Trophoblast cell (in vitro differentiated cells and primary cell): ENCODE measurements around the gene RGS3. TPM values are rescaled to one million over a fixed set of nuclear protein-coding genes. Genes with fewer than 3 reads are reported as not detected.

Experiments
- DNase-seq, 2 donors: peaks; one replicate each; pipeline ENCODE4 v3.0.0-alpha.2; 2016
- H2AFZ ChIP-seq: 2 replicates; pipeline ENCODE4 v1.6.1; 2013; ENCODE audit warnings: low read length, moderate library complexity, mild to moderate bottlenecking; ENCODE audit not compliant: insufficient read depth, poor library complexity
- H2AK5ac ChIP-seq: 2 replicates; pipeline ENCODE4 v1.6.1; 2013; ENCODE audit warnings: mild to moderate bottlenecking, low read length
- H2BK120ac ChIP-seq: 2 replicates; pipeline ENCODE4 v1.6.1; 2013; ENCODE audit warnings: low read length, mild to moderate bottlenecking, moderate library complexity; ENCODE audit not compliant: insufficient read depth, poor library complexity
- H2BK12ac ChIP-seq: 2 replicates; pipeline ENCODE4 v1.6.1; 2013; ENCODE audit warnings: mild to moderate bottlenecking, low read length, moderate library complexity
- H2BK5ac ChIP-seq: 2 replicates; pipeline ENCODE4 v1.6.1; 2013; ENCODE audit warnings: low read length, low read depth, moderate library complexity, mild to moderate bottlenecking; ENCODE audit not compliant: poor library complexity
- H3K14ac ChIP-seq: 2 replicates; pipeline ENCODE4 v1.6.1; 2013; ENCODE audit warnings: mild to moderate bottlenecking, low read length
- H3K18ac ChIP-seq: 2 replicates; pipeline ENCODE4 v1.6.1; 2013; ENCODE audit warnings: mild to moderate bottlenecking, low read length
- H3K23ac ChIP-seq: 2 replicates; pipeline ENCODE4 v1.6.1; 2013; ENCODE audit warnings: low read length
- H3K27ac ChIP-seq: 2 replicates; pipeline ENCODE4 v1.5.1; 2013; ENCODE audit warnings: low read depth, mild to moderate bottlenecking, inconsistent platforms, low read length, moderate library complexity
- H3K27me3 ChIP-seq: 2 replicates; pipeline ENCODE4 v1.6.1; 2013; ENCODE audit warnings: inconsistent platforms, mild to moderate bottlenecking, low read length, moderate library complexity; ENCODE audit not compliant: insufficient read depth
- H3K36me3 ChIP-seq, 2 experiments: 1 replicate in 1 of 2; 2 replicates in 1 of 2; pipeline ENCODE4 v1.6.1; 2013; ENCODE audit warnings: low read length in 2 of 2, mild to moderate bottlenecking in 2 of 2, moderate library complexity in 1 of 2; ENCODE audit not compliant: insufficient read depth in 2 of 2, control insufficient read depth in 1 of 2
- H3K4ac ChIP-seq: 2 replicates; pipeline ENCODE4 v1.6.1; 2013; ENCODE audit warnings: low read depth, mild to moderate bottlenecking, low read length, moderate library complexity
- H3K4me1 ChIP-seq, 2 experiments: 1 replicate in 1 of 2; 2 replicates in 1 of 2; pipeline ENCODE4 v1.6.1; 2013; ENCODE audit warnings: low read length in 2 of 2, mild to moderate bottlenecking in 2 of 2, moderate library complexity in 1 of 2; ENCODE audit not compliant: insufficient read depth in 2 of 2, control insufficient read depth in 1 of 2
- H3K4me2 ChIP-seq: 2 replicates; pipeline ENCODE4 v1.6.1; 2013; ENCODE audit warnings: inconsistent platforms, mild to moderate bottlenecking, low read length, moderate library complexity
- H3K4me3 ChIP-seq: 2 replicates; pipeline ENCODE4 v1.5.1; 2013; ENCODE audit warnings: mild to moderate bottlenecking, low read depth, low read length, inconsistent platforms
- H3K79me1 ChIP-seq: one replicate; pipeline ENCODE4 v1.6.1; 2013; ENCODE audit warnings: low read length
- H3K79me2 ChIP-seq: 2 replicates; pipeline ENCODE4 v1.6.1; 2013; ENCODE audit warnings: low read length, mild to moderate bottlenecking; ENCODE audit not compliant: control insufficient read depth, insufficient read depth, poor library complexity
- H3K9ac ChIP-seq: 2 replicates; pipeline ENCODE4 v1.6.1; 2013; ENCODE audit warnings: mild to moderate bottlenecking, low read length
- H3K9me3 ChIP-seq: 2 replicates; pipeline ENCODE4 v1.6.1; 2013; ENCODE audit warnings: low read depth, mild to moderate bottlenecking, control low read depth, inconsistent platforms, low read length; ENCODE audit not compliant: insufficient read depth
- H4K12ac ChIP-seq: 2 replicates; pipeline ENCODE4 v1.6.1; 2013; ENCODE audit warnings: low read depth, mild to moderate bottlenecking, low read length, moderate library complexity
- H4K8ac ChIP-seq: 2 replicates; pipeline ENCODE4 v1.6.1; 2013; ENCODE audit warnings: low read depth, mild to moderate bottlenecking, low read length, moderate library complexity
- H4K91ac ChIP-seq: one replicate; pipeline ENCODE4 v1.6.1; 2013; ENCODE audit warnings: low read depth, mild to moderate bottlenecking, low read length, moderate library complexity
- WGBS: extraction: QIAGEN DNeasy Blood & Tissue Kit; methylation state at CpG from one replicate; pipeline ENCODE4 v1.1.7; 2013; ENCODE audit warnings: missing lambda C conversion rate; ENCODE audit not compliant: insufficient read length, insufficient coverage; ENCODE audit errors: extremely low coverage; 5-methylcytosine and 5-hydroxymethylcytosine counted together
- polyA plus RNA-seq: library from polyadenylated mRNA; stranded (reverse); fragments of 200-250 nt; gene quantifications from 2 replicates; pipeline ENCODE4 v1.2.3, GENCODE V29; 2013

Gene RGS3
- 97.8 and 100 TPM in 2 replicates for polyA plus RNA-seq

GRCh38 chr9:113463418-113464285, at the start of gene RGS3:
Gene RGS3, plus strand, starts transcription at chr9:113463727. Its CDS starts 76 bp downstream, at chr9:113463803.
- peak within 1 kb of the TSS; percentile 5 for H2AK5ac ChIP-seq
- H3K27me3 ChIP-seq: no peaks in the 10 kb centered on the region
- peak within 1 kb of the TSS; percentile 72 for H2AFZ ChIP-seq
- peak within 1 kb of the TSS; percentile 66 for H3K4me3 ChIP-seq
- H3K23ac ChIP-seq: no peak within 1 kb of the TSS
- H3K14ac ChIP-seq: peak within 1 kb of the TSS; percentile 78
- H3K79me1 ChIP-seq: peaks cover 8% of the 10 kb centered on the region
- H2BK12ac ChIP-seq: peak within 1 kb of the TSS; percentile 67
- H3K36me3 ChIP-seq: no peaks in the 10 kb centered on the region
- peaks cover 19 to 26% of the 10 kb centered on the region in 2 experiments for H3K4me1 ChIP-seq
- H3K4me2 ChIP-seq: peak within 1 kb of the TSS; percentile 79
- no peak within 1 kb of the TSS for H3K27ac ChIP-seq
- no peaks in the 10 kb centered on the region for H3K9me3 ChIP-seq
- peak within 1 kb of the TSS; percentile 10 for H3K9ac ChIP-seq
- peak within 1 kb of the TSS; percentile 77 for H3K4ac ChIP-seq
- peak within 1 kb of the TSS; percentile 37 for H4K8ac ChIP-seq
- WGBS: no CpG with 5 or more reads among the region's 55 CpGs
- H2BK120ac ChIP-seq: peak within 1 kb of the TSS; percentile 64
- peak within 1 kb of the TSS; percentile 16 for H2BK5ac ChIP-seq
- DNase-seq: no peak
- peak within 1 kb of the TSS; percentile 41 for H4K12ac ChIP-seq
- H3K79me2 ChIP-seq: peaks cover 6% of the 10 kb centered on the region
- H3K18ac ChIP-seq: peak within 1 kb of the TSS; percentile 86
- H4K91ac ChIP-seq: peak within 1 kb of the TSS; percentile 73

- H4K8ac ChIP-seq: no peak overlapping the region
- no peak overlapping the region for H3K27ac ChIP-seq
- H3K36me3 ChIP-seq: no peaks in the 10 kb centered on the region
- H2BK5ac ChIP-seq: no peak overlapping the region
- no peak overlapping the region for H2AK5ac ChIP-seq
- no peak overlapping the region for H3K4me3 ChIP-seq
- H3K23ac ChIP-seq: no peak overlapping the region
- no peaks in the 10 kb centered on the region for H3K27me3 ChIP-seq
- H3K9ac ChIP-seq: no peak overlapping the region
- no peak overlapping the region for H2AFZ ChIP-seq
- no peaks in the 10 kb centered on the region for H3K79me1 ChIP-seq
- H3K4ac ChIP-seq: no peak overlapping the region
- H2BK12ac ChIP-seq: no peak overlapping the region
- no peak overlapping the region for H3K18ac ChIP-seq
- H4K91ac ChIP-seq: no peak overlapping the region
- H4K12ac ChIP-seq: no peak overlapping the region
- no CpG with 5 or more reads among the region's 3 CpGs for WGBS
- no peak for DNase-seq
- H3K4me2 ChIP-seq: no peak overlapping the region
- H3K14ac ChIP-seq: no peak overlapping the region
- H2BK120ac ChIP-seq: no peak overlapping the region
- no peaks in the 10 kb centered on the region for H3K79me2 ChIP-seq
- no peaks in the 10 kb centered on the region for H3K9me3 ChIP-seq
- H3K4me1 ChIP-seq: no peaks in the 10 kb centered on the region
These were observed 47.3 kb upstream of the RGS3 start for GRCh38 chr9:113416149-113416721.

GRCh38 chr9:113417370-113417769, 46.2 kb upstream of the RGS3 start:
- peak overlapping the region; percentile 0 for H3K9ac ChIP-seq
- H3K9me3 ChIP-seq: no peaks in the 10 kb centered on the region
- no peak overlapping the region for H2AK5ac ChIP-seq
- H3K23ac ChIP-seq: no peak overlapping the region
- DNase-seq: no peak
- no peaks in the 10 kb centered on the region for H3K36me3 ChIP-seq
- no peak overlapping the region for H2BK12ac ChIP-seq
- no peak overlapping the region for H3K18ac ChIP-seq
- no peak overlapping the region for H3K4me2 ChIP-seq
- no peak overlapping the region for H3K27ac ChIP-seq
- H2AFZ ChIP-seq: no peak overlapping the region
- H3K79me2 ChIP-seq: no peaks in the 10 kb centered on the region
- H3K27me3 ChIP-seq: no peaks in the 10 kb centered on the region
- H3K4ac ChIP-seq: no peak overlapping the region
- no peaks in the 10 kb centered on the region for H3K4me1 ChIP-seq
- WGBS: no CpG with 5 or more reads among the region's 4 CpGs
- H2BK5ac ChIP-seq: no peak overlapping the region
- no peak overlapping the region for H4K12ac ChIP-seq
- no peak overlapping the region for H4K8ac ChIP-seq
- H3K79me1 ChIP-seq: no peaks in the 10 kb centered on the region
- no peak overlapping the region for H2BK120ac ChIP-seq
- no peak overlapping the region for H3K14ac ChIP-seq
- H3K4me3 ChIP-seq: no peak overlapping the region
- no peak overlapping the region for H4K91ac ChIP-seq

GRCh38 chr9:113421726-113422125, 41.8 kb upstream of the RGS3 start:
- no peaks in the 10 kb centered on the region for H3K9me3 ChIP-seq
- no peak overlapping the region for H2AK5ac ChIP-seq
- H3K27me3 ChIP-seq: no peaks in the 10 kb centered on the region
- H3K36me3 ChIP-seq: no peaks in the 10 kb centered on the region
- H2BK5ac ChIP-seq: no peak overlapping the region
- no peak overlapping the region for H4K91ac ChIP-seq
- no peak overlapping the region for H3K14ac ChIP-seq
- no peak overlapping the region for H3K4me2 ChIP-seq
- no peak overlapping the region for H3K9ac ChIP-seq
- no peaks in the 10 kb centered on the region for H3K79me2 ChIP-seq
- no peak for DNase-seq
- H4K8ac ChIP-seq: no peak overlapping the region
- no peak overlapping the region for H2BK120ac ChIP-seq
- no peak overlapping the region for H4K12ac ChIP-seq
- H3K27ac ChIP-seq: no peak overlapping the region
- no peak overlapping the region for H3K4me3 ChIP-seq
- no peak overlapping the region for H3K23ac ChIP-seq
- no peak overlapping the region for H2AFZ ChIP-seq
- no peak overlapping the region for H3K18ac ChIP-seq
- WGBS: no CpG with 5 or more reads among the region's 3 CpGs
- H3K4ac ChIP-seq: no peak overlapping the region
- no peak overlapping the region for H2BK12ac ChIP-seq
- H3K79me1 ChIP-seq: no peaks in the 10 kb centered on the region
- no peaks in the 10 kb centered on the region for H3K4me1 ChIP-seq
